GM19452 (cell line): Measurements from ENCODE around the gene CDK14.
"Not testable (repeated sequence)": the region's sequence is repeated elsewhere in the genome, so short reads cannot be mapped to it uniquely, and the experiment has no call there.

Experiments
- ATAC-seq: cut with Tn5 transposase; IDR thresholded peaks from one replicate; pipeline ENCODE4 v1.9.1; 2021; ENCODE audit not compliant: unreplicated experiment

Gene CDK14

DNA sequence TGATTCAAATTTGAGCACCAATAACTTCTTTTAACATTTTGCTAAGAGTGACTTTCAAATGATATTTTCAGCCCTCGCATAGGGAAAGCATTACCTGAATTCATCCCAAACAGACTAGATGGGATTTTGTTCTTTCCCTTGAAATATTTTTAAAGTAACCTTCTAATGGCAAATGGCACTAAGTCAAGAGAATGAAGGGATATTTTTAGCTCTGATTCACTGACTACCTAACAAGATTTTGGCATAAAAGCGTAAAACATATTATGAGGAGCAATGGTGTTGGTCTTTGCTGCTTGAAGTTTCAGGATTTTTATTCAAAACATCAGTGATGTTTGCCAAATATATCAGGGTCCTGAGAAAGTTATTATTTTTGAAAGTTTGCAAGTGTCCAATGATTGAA lies 290.3 kb downstream of the CDK14 start:
- no peak for ATAC-seq

DNA sequence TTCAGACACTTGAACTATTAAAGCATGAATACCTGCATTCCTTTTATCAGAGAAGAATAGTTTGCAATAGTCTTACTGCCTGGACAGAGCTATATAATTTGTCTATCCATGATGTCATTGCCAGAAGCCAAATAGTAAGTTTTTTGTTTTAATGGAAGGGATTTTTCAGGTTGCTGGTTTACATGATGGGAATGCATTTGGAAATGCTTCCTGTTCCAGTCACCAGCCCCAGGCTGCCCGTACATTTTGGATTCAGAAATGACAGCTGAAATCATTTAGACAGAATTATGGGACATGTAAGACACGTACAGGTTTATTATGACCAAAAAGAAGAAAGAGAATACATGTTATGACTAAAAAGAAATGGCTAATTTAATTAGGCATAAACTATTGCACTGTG lies 293.1 kb downstream of the CDK14 start:
- ATAC-seq, result no peak

GRCh38 chr7:90889644-90890043 lies 293.5 kb downstream of the CDK14 start:
- no peak for ATAC-seq

- ATAC-seq, result no peak
Observed at GRCh38 chr7:90891529-90891928, 295.4 kb downstream of the CDK14 start.

GRCh38 chr7:90892213-90892612 lies 296.1 kb downstream of the CDK14 start:
- ATAC-seq, result peak; percentile 78

DNA sequence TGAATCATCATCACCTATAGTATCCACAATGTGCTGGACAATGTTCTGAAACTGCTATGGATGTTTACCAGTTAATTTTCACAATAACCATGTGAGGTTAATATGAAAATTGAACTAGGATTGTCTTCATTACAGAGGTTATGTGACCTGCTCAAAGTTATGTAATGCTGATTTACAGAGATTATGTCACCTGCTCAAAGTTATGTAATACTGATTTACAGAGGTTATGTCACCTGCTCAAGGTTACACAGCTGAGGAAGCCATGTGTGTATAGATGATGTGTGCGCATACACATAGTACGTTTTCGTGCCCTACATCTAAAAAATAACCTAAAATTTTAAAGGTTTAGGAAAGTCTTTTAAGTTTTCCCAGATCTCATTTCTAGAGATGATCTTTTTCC lies 298.0 kb downstream of the CDK14 start:
- no peak for ATAC-seq

DNA sequence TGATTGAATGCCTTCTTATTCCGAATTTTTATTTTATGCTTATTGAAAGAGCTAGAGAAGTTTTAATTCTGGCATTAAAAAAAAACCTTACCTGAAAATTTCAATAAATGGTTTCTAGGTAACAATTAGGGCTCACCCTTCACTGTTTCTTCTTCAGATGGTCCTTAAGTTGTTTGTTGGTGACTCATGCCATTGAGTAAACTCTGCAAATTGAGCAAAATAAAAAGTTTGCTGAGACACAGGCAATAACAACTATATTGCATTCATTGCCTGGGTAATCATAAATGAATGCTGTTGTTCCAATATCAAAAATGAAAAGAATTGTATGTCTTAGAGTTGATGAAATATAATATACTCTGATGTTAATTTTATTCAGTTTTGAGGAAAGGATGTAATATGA lies 300.3 kb downstream of the CDK14 start:
- no peak for ATAC-seq

- no peak for ATAC-seq
Observed at GRCh38 chr7:90897961-90898469, 301.9 kb downstream of the CDK14 start.

DNA sequence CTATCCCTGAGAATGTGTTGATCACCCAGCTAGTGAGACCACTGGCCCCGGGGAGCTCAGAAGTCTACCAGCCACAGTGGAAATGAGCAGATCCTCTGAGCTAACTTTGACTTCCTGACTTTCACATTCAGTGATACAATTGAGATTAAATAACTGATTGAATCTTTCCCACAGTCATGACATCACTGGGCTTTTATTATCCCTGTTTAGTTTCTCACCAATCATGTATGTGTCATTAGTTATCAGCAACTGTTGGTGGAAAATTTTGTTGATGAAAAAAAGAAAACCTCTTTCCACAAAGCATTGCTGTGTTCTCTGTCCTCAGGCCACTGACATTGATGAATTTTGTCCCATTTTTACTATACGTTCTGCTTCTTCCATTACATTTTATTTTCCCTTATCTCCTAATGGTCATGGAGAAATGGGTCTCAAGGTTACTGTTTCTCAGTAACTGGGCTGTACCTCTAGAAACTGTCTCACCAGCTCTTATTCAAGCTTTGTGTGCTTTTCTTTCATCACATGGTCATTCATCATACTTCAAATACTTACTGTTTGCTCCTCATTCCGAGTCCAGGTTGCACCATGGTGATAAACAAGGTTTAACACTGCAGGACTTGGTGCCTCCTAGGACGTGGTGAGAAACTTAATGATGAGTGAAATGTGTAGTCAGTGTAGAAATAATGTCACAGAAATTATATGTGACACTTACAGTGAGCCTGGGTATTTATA lies 304.7 kb downstream of the CDK14 start:
- ATAC-seq, result no peak

DNA sequence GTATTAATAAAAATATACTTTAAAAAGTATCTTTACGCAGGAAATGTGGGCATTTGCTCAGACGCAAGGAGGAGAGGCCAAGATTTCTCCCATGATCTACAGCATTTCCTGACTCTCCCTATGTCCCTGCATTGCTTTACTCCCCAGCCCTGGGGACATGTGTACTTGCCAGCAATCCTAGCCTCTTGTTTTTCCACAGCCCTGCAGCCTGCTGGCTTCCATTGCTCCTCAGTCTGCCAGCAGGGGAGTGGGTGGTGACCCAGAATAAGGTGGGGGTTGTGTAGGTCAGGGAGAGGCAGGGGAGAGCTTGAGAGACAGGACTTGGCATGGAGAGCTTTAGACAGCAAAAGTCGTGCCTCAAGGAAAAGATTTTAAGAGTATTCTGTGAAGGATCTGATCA lies 307.7 kb downstream of the CDK14 start:
- ATAC-seq, result no peak

DNA sequence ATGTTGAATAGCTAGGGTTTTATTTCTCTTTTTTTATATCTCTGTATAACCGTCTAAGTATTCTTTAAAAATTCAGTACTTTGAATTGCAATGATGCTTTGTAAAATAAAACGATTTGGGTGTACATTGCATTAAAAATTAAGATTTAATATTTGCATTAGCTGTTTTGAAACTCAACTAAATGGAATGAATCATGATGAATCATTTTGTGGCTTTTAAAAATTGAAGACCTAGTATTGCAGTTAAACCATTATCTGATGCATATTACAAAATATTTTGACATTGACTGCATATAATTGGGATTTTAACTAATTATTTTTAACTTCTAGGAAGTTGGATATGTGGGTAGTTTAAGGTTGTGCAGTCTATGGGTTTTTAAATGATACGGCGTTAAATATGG lies 314.0 kb downstream of the CDK14 start:
- ATAC-seq, result no peak

- ATAC-seq, result no peak
Observed at GRCh38 chr7:90916319-90916718, 320.2 kb downstream of the CDK14 start.

DNA sequence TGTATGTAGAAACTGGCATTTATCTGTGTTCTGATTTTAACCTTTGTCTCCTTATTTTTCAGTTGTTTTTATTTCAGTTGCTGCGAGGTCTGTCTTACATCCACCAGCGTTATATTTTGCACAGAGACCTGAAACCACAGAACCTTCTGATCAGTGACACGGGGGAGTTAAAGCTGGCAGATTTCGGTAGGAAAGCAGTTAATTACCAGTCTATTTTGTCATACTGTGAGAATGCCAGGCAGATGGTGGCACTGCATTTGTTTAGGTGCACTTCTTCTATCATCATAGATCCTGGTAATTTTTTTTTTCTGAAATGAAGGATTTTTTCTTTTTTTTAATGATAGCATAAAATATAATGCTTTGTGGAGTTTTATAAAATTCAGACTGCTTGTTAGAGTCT lies 321.4 kb downstream of the CDK14 start:
- ATAC-seq, result no peak

GRCh38 chr7:90918303-90918702 lies 322.2 kb downstream of the CDK14 start:
- no peak for ATAC-seq

- ATAC-seq, result no peak
Observed at GRCh38 chr7:90919816-90920215, 323.7 kb downstream of the CDK14 start.

DNA sequence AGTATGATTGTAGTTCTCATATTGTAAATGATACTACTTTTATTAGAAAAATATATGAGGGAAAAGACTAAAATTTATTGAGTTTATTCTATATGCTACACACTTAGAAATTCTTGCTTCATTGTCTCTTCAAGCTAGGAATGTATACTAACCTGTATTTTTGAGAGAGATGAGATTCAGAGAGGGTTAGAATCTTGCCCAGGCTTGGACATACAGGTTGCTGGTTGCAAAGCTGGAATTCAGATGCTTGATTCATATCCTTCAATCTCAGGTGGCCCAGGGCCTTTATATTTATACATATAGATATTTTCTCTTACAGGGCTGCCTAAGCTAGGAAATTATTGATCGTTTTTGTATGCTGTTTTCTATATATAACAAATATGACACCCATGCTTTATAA lies 324.2 kb downstream of the CDK14 start:
- no peak for ATAC-seq

DNA sequence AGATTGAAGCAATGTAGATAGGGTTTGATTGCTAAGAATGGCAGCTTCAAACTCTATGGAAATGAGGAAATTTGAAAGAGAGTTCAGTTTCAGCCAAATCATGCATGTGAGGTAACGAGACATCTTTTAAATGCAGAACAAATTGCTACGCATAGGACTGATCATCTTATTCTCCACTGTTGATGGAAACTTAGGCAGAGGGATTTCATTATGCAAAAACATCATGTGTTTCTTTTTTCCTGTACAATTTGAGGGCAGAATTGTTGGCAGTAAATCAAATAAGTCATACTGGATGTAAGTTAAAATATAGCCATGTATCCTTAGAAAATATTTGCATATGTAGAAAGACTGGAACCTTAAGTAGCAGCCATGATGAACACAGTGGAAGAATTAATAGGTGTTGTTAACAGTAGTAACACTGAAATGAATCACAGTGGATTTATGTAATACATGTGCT lies 327.4 kb downstream of the CDK14 start:
- ATAC-seq, result no peak

DNA sequence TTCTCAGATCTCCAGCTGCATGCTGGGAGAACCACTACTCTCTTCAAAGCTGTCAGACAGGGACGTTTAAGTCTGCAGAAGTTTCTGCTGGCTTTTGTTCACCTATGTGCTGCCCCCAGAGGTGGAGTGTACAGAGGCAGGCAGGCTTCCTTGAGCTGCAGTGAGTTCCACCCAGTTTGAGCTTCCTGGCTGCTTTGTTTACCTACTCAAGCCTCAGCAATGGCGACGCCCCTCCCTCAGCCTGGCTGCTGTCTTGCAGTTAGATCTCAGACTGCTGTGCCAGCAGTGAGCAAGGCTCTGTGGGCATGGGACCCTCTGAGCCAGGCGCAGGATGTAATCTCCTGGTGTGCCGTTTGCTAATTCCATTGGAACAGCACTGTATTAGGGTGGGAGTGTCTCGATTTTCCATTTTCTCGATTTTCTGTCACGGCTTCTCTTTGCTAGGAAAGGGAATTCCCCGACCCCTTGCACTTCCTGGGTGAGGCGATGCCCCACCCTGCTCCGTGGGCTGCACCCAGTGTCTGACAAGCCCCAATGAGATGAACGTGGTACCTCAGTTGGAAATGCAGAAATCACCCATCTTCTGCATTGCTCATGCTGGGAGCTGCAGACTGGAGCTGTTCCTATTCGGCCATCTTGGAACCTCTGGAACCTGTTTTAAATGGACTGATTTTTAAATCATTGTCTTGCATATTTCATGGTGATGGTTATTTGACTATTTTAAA lies 332.7 kb downstream of the CDK14 start:
- not testable (repeated sequence) for ATAC-seq

- ATAC-seq, result peak; percentile 97
Observed at GRCh38 chr7:90931986-90932916, 336.1 kb downstream of the CDK14 start.

DNA sequence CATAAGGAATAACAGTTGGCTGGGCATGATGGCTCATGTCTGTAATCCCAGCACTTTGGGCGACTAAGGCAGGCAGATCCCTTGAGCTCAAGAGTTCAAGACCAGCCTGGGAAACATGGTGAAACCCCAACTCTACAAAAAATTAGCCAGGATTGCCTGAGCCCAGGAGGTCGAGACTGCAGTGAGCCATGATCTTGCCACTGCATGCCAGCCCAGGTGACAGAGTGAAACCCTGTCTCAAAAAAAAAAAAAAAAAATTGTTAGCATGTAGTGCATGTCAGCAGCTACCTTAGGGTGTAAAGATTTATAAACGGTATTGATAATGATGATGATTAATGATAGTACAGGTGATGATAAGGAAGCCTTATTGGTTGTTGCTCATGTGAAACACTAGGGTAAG lies 336.9 kb downstream of the CDK14 start:
- no peak for ATAC-seq

DNA sequence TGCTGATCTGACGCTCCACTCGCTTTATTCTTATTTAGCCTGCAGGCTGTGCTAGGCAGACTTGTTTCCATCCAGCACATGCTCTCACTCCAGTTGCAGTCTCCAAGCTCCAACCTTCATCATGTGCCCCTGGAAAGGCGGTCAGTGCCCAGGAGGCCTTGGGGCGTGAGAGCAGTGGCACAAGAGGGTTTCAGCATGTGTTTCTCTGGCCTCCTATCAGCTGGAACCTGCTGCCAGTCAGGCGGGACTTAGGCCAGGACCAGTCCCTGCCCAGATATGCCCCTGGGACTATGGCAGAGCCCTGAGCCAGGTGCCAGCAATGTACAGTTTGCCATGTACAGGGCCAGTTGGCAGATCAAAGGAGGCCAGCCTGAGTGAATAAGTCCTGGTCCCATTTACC lies 337.9 kb downstream of the CDK14 start:
- ATAC-seq, result no peak
